Left ventricle myocardium inferior (tissue), 1 donor: ENCODE results near the gene JCAD. TPM values are rescaled to one million over a fixed set of nuclear protein-coding genes. Genes with fewer than 3 reads are reported as not detected.

ENCODE experiments used
- DNase-seq: peaks from one replicate; pipeline ENCODE4 v3.0.0-alpha.2; 2020
- H3K27ac ChIP-seq: fragments of 200-600 bp; replicated peaks from 2 replicates; pipeline ENCODE4 v1.8.0; 2021
- H3K27me3 ChIP-seq: fragments of 200-600 bp; 2 replicates; pipeline ENCODE4 v1.8.0; 2021; ENCODE audit warnings: low read depth
- H3K36me3 ChIP-seq: fragments of 200-600 bp; 2 replicates; pipeline ENCODE4 v1.8.0; 2021
- H3K4me1 ChIP-seq: fragments of 200-600 bp; 2 replicates; pipeline ENCODE4 v1.8.0; 2021
- H3K4me3 ChIP-seq: fragments of 200-600 bp; 2 replicates; pipeline ENCODE4 v1.8.0; 2021; ENCODE audit warnings: mild to moderate bottlenecking, moderate library complexity
- H3K9me3 ChIP-seq: fragments of 200-600 bp; replicated peaks from 2 replicates; pipeline ENCODE4 v1.8.0; 2021
- CTCF ChIP-seq: fragments of 200-600 bp; IDR thresholded peaks from 2 replicates; pipeline ENCODE4 v1.8.0; 2021; ENCODE audit warnings: antibody characterized with exemption, mild to moderate bottlenecking, borderline replicate concordance
- intact Hi-C: fragments of 100-400 bp; cut with micrococcal nuclease; formaldehyde crosslinking; loops from one replicate; pipeline ENCODE4 v1.11.0; 2022
- total RNA-seq: library from RNA; stranded (reverse); fragmentation: NEBNext Ultra II Directional; extraction: Animal tissue kit (Norgen Biotek cat#: 25700); gene quantifications from one replicate; pipeline ENCODE4 v1.2.1, GENCODE V29; 2021
- donor health status: DM: no; HTN: yes; CAD: no; lungs with severe emphysema.

Gene JCAD
- total RNA-seq, 1 donor from 2014 or later: 23.5 TPM

GRCh38 chr10:29970576-29970975 lies 88.8 kb downstream of the JCAD start:
- DNase-seq: no peak
- no peaks in the 10 kb centered on the region for H3K36me3 ChIP-seq
- peaks cover 9% of the 10 kb centered on the region for H3K9me3 ChIP-seq
- TF ChIP-seq CTCF: no peak
- no peak overlapping the region for H3K4me3 ChIP-seq
- H3K27ac ChIP-seq: no peak overlapping the region
- H3K27me3 ChIP-seq: no peaks in the 10 kb centered on the region
- intact Hi-C loops: no loop called here
- peaks cover 5% of the 10 kb centered on the region for H3K4me1 ChIP-seq

- H3K4me1 ChIP-seq: peaks cover 5% of the 10 kb centered on the region
- intact Hi-C loops: no loop called here
- H3K36me3 ChIP-seq: no peaks in the 10 kb centered on the region
- DNase-seq: no peak
- no peak for TF ChIP-seq CTCF
- H3K27me3 ChIP-seq: no peaks in the 10 kb centered on the region
- H3K27ac ChIP-seq: no peak overlapping the region
- peaks cover 8% of the 10 kb centered on the region for H3K9me3 ChIP-seq
- H3K4me3 ChIP-seq: no peak overlapping the region
Measured at GRCh38 chr10:29970012-29970396, 89.4 kb downstream of the JCAD start.

GRCh38 chr10:29969255-29970011 lies 90.0 kb downstream of the JCAD start:
- Histone ChIP-seq H3K27ac (no peak overlapping the region), H3K4me1 (peaks cover 5% of the 10 kb centered on the region), H3K36me3 (no peaks in the 10 kb centered on the region), H3K4me3 (no peak overlapping the region), H3K9me3 (peaks cover 2% of the 10 kb centered on the region), H3K27me3 (no peaks in the 10 kb centered on the region)
- no peak for TF ChIP-seq CTCF
- no peak for DNase-seq
- intact Hi-C loops: no loop called here

- no peak for TF ChIP-seq CTCF
- Histone ChIP-seq H3K4me1 (peaks cover 5% of the 10 kb centered on the region), H3K9me3 (no peaks in the 10 kb centered on the region), H3K36me3 (no peaks in the 10 kb centered on the region), H3K4me3 (no peak overlapping the region), H3K27me3 (no peaks in the 10 kb centered on the region), H3K27ac (no peak overlapping the region)
- no peak for DNase-seq
- intact Hi-C loops: no loop called here
Measured at GRCh38 chr10:29968585-29968984, 90.8 kb downstream of the JCAD start.

GRCh38 chr10:29966269-29966668 lies 93.1 kb downstream of the JCAD start:
- Histone ChIP-seq H3K4me1 (peaks cover 5% of the 10 kb centered on the region), H3K4me3 (no peak overlapping the region), H3K36me3 (no peaks in the 10 kb centered on the region), H3K9me3 (no peaks in the 10 kb centered on the region), H3K27me3 (no peaks in the 10 kb centered on the region), H3K27ac (no peak overlapping the region)
- intact Hi-C loops: no loop called here
- DNase-seq: no peak
- no peak for TF ChIP-seq CTCF
